ENCODE measurements around the gene GLIPR2.

Gene GLIPR2

DNA sequence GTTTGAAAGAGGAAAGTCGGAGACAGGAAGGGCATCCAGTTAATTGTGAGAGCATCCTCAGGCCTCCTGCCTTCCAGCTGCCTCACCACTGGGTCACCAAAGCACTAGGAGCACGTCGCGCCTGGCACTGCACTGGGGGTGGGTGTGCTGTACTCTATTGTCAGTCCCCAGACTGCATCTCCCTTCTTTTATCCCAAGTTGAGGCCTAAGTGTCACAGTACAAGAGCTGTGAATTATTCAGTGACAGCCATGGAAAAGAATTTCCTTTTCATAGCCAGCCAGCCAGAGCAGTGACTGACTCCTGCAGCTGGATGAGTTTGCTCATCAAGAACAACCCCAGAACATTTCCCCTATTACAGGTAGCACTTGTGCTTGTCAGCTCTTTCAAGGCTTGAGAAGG is 70.5 kb downstream of the GLIPR2 start:
- no peak for DNase-seq

DNA sequence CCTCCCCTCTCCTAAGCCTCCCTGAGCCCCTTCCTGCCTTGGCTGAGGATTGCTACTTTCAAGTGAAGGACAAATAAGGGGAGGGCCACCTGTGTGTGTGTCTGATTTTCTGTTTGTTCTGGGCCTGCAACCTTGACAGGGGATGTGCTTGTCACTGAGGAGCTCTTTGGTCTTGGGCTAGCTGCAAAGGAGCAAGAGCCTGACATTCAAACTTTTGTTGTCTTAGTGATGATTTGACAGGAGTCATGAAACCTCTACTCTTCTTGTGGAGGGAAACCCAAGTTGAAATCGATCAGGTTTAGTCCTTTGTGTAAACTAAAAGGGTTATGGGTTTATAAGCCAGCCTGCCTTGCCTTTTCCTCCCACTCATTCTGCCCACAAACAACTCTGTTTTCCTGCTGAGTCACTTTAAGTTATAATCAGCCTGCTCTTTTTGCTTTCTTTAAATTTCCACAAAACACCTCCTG is 71.0 kb downstream of the GLIPR2 start:
- DNase-seq = no peak

DNA sequence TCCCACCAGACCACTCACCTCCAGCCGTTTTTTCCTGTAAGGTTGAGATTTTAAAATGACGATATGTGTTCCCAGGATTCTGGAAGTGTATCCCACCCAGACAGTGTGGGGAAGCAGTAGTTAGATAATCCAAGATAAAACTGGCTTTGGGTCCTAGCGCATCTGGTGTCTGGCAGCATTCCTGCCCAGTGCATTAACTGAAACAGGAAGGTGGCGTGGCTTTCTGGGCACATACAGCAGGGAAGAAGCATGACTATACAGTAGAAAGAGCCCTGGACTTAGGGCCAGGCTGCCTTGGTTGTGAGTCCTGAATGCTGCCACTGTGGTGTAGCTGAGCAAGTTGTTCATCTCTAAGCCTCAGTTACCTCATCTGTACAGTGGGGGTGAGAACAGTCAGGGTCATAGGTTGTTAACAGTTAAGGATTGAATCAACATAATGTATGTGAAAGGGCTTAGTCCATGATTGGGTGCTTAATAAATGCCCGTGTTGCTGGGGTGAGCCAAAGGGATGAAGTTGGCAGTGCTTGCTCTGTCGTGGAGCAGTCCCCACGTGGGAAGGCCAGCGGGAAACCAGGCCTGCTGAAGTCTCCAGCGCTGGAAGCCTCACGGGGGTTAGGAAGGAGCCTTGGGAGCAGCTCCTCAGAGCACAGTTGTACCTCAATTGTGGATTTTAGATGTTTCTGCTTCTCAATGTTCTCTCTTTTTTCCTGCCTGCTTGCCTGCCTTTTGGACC is 72.2 kb downstream of the GLIPR2 start:
- no peak for DNase-seq

DNA sequence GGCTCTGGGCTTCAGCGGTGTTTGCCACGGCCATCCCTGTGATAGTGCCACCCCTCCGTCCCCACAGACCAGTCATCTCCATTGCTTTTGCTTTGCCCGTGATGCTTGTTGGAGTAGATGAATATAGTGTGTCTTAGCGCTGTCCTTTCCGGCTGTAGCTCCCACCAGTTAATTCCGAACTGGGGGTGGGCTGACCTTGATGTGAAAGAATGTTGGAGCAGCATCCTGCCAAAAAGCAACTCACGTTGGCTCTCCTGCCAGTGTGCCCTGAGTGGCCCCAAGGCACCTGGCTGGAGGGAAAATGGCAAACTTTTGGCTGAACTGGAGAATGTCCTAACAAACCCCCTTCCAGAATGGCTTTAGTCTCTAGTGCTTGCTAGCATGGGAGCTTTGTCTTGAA is 74.2 kb downstream of the GLIPR2 start:
- no peak for DNase-seq

DNA sequence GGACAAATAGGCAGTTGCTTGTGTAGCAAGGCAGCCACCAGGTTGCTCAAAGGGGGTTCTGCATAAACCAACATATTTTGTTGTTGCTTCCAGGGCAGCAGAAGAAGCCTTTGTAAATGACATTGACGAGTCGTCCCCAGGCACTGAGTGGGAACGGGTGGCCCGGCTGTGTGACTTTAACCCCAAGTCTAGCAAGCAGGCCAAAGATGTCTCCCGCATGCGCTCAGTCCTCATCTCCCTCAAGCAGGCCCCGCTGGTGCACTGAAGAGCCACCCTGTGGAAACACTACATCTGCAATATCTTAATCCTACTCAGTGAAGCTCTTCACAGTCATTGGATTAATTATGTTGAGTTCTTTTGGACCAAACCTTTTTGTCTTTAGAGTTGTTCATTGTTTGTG is 75.0 kb downstream of the GLIPR2 start:
- no peak for DNase-seq

DNA sequence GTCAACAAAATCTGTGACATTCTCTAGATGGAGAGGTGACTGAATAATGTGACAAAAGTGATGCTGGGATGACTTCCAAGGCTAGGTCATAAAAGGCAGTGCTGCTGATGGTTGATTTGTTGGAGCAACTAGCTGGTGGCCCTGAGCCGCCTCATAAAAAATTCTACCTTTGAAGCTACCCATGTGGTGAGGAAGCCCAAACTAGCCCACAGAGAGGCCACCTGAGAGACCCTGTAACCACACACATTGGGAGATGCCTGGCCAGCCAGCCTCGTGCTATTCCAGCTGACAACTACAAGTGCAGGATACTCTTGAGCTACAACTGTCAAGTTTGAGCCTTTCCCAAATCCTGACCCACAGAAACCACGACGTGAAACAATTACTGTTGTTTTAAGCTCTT is 76.9 kb downstream of the GLIPR2 start:
- DNase-seq = no peak
